Measurements from ENCODE around the gene PHACTR1.

DNA sequence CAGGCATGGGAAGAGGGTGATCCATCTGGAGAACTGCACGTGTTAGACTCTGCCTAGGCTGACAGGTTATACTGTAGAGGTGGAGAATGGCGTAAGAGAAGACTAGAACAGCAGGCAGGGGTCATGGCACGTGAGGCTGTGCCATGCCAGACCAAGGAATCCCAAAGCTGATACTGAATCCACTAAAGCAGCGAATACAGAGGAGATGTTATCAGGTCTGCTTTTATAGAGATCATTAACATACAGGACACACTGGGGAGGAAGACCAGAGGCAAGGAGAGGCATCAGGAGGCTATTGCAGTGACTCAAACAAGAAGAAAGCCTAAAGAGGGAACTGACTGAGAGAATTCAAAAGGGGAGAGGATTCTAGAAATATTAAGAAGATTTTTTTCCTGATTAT lies 12.9 kb downstream of the PHACTR1 start:
- no peak for TF ChIP-seq POLR2A (IDR thresholded peaks at IDR 0.05)
- TF ChIP-seq EP300 (IDR thresholded peaks at IDR 0.05), result no peak
- TF ChIP-seq, protein P1, sequence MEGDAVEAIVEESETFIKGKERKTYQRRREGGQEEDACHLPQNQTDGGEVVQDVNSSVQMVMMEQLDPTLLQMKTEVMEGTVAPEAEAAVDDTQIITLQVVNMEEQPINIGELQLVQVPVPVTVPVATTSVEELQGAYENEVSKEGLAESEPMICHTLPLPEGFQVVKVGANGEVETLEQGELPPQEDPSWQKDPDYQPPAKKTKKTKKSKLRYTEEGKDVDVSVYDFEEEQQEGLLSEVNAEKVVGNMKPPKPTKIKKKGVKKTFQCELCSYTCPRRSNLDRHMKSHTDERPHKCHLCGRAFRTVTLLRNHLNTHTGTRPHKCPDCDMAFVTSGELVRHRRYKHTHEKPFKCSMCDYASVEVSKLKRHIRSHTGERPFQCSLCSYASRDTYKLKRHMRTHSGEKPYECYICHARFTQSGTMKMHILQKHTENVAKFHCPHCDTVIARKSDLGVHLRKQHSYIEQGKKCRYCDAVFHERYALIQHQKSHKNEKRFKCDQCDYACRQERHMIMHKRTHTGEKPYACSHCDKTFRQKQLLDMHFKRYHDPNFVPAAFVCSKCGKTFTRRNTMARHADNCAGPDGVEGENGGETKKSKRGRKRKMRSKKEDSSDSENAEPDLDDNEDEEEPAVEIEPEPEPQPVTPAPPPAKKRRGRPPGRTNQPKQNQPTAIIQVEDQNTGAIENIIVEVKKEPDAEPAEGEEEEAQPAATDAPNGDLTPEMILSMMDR (IDR thresholded peaks at IDR 0.05), result no peak
